Mucosa of rectum (tissue), 2 donors: ENCODE data around the gene SLC6A19.
A peak's percentile ranks its signal among the peaks of the same experiment; 100 is the strongest.

Source experiments
- H3K27ac ChIP-seq, 2 donors: one replicate each; pipeline ENCODE4 v1.7.0; 2013; ENCODE audit warnings: inconsistent platforms in 2 of 2, low read depth in 2 of 2, low read length in 2 of 2
- H3K27me3 ChIP-seq, 2 donors: one replicate each; pipeline ENCODE4 v1.7.0; 2013; ENCODE audit warnings: low read length in 2 of 2; ENCODE audit not compliant: control insufficient read depth in 2 of 2, insufficient read depth in 2 of 2
- H3K36me3 ChIP-seq, 2 donors: one replicate each; pipeline ENCODE4 v1.7.0; 2013; ENCODE audit warnings: low read length in 2 of 2; ENCODE audit not compliant: control insufficient read depth in 2 of 2, insufficient read depth in 2 of 2
- H3K4me1 ChIP-seq, 2 donors: one replicate each; pipeline ENCODE4 v1.7.0; 2013; ENCODE audit warnings: low read length in 2 of 2, mild to moderate bottlenecking in 1 of 2; ENCODE audit not compliant: control insufficient read depth in 2 of 2, insufficient read depth in 2 of 2
- H3K4me3 ChIP-seq, 2 donors: one replicate each; pipeline ENCODE4 v1.7.0; 2013; ENCODE audit warnings: low read length in 2 of 2
- H3K9ac ChIP-seq, 2 donors: one replicate each; pipeline ENCODE4 v1.7.0; 2013; ENCODE audit warnings: low read length in 2 of 2, low read depth in 1 of 2, mild to moderate bottlenecking in 1 of 2
- H3K9me3 ChIP-seq, 2 donors: one replicate each; pipeline ENCODE4 v1.7.0; 2013; ENCODE audit warnings: low read length in 2 of 2; ENCODE audit not compliant: control insufficient read depth in 2 of 2
- donor health status: healthy.
- donor health status: Normal muscosa, but diverticular disease.

Gene SLC6A19

DNA sequence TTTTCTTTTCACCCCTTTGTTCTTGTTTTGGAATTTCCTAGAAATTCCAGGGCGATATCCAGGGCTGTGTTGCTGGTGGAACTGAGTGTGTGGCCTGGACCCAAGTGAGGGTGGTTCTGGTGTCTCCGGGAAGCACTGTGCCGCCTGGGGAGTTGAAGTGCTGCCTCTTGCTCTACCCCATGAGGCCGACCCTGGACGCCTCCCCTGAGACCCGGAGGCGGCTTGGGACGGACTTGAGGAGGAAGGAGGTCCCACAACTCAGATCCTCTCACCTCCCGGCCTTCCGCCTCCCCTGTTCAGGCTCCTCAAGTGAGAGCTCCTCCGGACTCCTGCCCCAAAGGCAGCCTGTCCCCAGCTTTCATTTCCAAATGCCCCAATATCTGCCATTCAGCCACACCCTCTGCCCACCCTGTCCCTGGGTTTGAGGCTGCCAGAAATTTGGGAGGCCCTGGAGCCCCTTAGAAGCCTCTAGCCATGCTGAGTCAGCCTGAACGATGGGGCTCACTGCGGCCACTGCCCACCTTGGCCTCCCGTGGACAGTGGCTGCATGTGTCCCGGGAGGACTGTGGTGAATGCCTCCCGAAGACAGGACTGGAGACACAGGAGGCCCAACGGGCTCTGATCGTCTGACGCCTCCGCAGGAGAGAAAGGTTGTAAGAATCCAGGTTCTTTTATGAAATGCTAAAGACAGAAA, 42.6 kb upstream of the SLC6A19 start:
- Histone ChIP-seq H3K4me3 (no peak overlapping the region), H3K36me3 (no peaks in the 10 kb centered on the region), H3K9me3 (peaks cover 0 to 7% of the 10 kb centered on the region in 2 donors), H3K27me3 (peaks cover 19 to 21% of the 10 kb centered on the region in 2 donors), H3K27ac (no peak overlapping the region), H3K4me1 (peaks cover 2 to 11% of the 10 kb centered on the region in 2 donors), H3K9ac (no peak overlapping the region)

DNA sequence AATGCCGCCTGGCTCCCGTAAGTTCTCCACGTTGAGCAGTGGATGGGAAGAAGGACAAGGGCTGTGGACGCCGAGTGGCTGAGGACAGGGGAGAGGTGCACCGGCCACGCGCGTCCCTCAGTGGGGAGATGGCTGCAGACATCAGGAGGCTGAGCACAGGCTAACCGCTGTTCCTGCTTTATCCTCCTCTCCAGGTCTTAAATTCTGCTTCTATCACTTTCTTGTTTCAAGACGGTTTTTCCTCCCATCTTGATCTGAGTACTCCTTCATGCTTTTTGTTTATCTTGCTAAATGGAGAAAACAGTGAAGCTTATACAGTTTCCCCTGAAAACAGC, 42.1 kb upstream of the SLC6A19 start:
- Histone ChIP-seq H3K9ac (no peak overlapping the region), H3K4me3 (no peak overlapping the region), H3K36me3 (no peaks in the 10 kb centered on the region), H3K27me3 (peaks cover 14 to 16% of the 10 kb centered on the region in 2 donors), H3K4me1 (peaks cover 2 to 11% of the 10 kb centered on the region in 2 donors), H3K9me3 (peaks cover 0 to 7% of the 10 kb centered on the region in 2 donors), H3K27ac (no peak overlapping the region)

DNA sequence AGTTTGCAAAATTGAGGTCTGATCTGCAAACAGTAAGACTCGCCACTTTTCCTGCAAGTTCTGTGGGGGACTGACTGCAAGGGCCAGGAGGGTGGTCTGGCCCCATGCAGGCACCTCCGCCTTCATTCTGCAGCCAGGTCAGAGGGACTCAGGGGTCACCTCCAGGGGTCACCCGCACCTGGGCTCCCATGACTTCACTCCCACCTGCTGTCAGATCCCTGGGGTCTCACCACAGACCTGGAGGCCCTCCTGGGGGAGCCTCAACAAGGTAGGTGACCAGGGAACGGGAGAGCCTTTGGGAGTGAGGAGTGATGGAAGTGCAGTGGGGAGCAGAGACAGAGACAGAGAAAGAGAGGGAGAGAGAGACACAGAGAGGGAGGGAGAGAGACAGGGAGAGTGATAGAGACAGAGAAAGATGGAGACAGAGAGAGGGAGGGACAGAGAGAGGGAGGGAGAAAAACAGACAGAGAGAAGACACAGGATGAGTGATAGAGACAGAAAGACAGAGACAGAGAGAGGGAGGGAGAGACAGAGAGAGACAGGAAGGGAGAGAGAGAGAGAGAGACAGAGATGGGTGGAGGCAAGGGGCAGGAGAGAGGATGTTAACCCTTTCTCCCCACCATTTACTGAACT, 41.5 kb upstream of the SLC6A19 start:
- Histone ChIP-seq H3K4me3 (no peak overlapping the region), H3K4me1 (peaks cover 2 to 11% of the 10 kb centered on the region in 2 donors), H3K9me3 (peaks cover 0 to 7% of the 10 kb centered on the region in 2 donors), H3K27me3 (peaks cover 9 to 11% of the 10 kb centered on the region in 2 donors), H3K36me3 (no peaks in the 10 kb centered on the region), H3K27ac (no peak overlapping the region), H3K9ac (no peak overlapping the region)

- H3K27ac ChIP-seq, result peak overlapping the region; percentile 16 to 20
- H3K4me3 ChIP-seq, result peak overlapping the region in 1 of 2 donors; percentile 3
Measured at GRCh38 chr5:1161108-1161832, 40.1 kb upstream of the SLC6A19 start.

DNA sequence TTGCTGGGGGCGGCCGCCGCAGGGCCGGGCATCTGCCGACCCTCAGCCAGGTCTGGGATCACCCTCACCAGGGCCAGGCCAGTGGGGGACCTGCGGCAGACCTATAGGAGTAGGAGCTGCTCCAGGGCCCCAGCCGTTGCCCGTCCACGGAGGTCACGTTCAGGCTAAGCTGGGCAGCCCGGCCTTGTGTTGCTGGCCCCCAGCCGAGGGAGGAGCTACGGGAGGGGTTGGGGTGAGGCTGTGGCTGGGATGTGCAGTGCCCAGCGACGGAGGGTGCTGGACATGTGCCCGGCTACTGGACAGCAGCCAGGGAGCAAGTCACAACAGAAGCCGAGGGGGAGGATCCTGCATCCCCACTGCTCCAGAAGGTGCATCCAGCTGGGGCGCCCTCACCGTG, 39.6 kb upstream of the SLC6A19 start:
- Histone ChIP-seq H3K4me1 (peaks cover 2 to 11% of the 10 kb centered on the region in 2 donors), H3K27me3 (peaks cover 4 to 6% of the 10 kb centered on the region in 2 donors), H3K9ac (peak overlapping the region in 1 of 2 donors; percentile 13), H3K9me3 (peaks cover 0 to 5% of the 10 kb centered on the region in 2 donors), H3K4me3 (peak overlapping the region in 1 of 2 donors; percentile 3), H3K27ac (peak overlapping the region; percentile 16 to 20), H3K36me3 (no peaks in the 10 kb centered on the region)

More at GRCh38 chr5:1161108-1161832, 40.1 kb upstream of the SLC6A19 start:
- H3K27me3 ChIP-seq, result peaks cover 9 to 11% of the 10 kb centered on the region in 2 donors
- peaks cover 0 to 7% of the 10 kb centered on the region in 2 donors for H3K9me3 ChIP-seq
- no peaks in the 10 kb centered on the region for H3K36me3 ChIP-seq
- H3K4me1 ChIP-seq, result peaks cover 2 to 11% of the 10 kb centered on the region in 2 donors
- peak overlapping the region; percentile 13 to 24 for H3K9ac ChIP-seq

- H3K4me3 ChIP-seq, result no peak overlapping the region
- no peaks in the 10 kb centered on the region for H3K36me3 ChIP-seq
- H3K9me3 ChIP-seq, result peaks cover 0 to 2% of the 10 kb centered on the region in 2 donors
- no peak overlapping the region for H3K9ac ChIP-seq
- H3K27me3 ChIP-seq, result peaks cover under 1 to 3% of the 10 kb centered on the region in 2 donors
- H3K4me1 ChIP-seq, result peaks cover 2 to 11% of the 10 kb centered on the region in 2 donors
- H3K27ac ChIP-seq, result no peak overlapping the region
Measured at GRCh38 chr5:1162276-1162675, 39.1 kb upstream of the SLC6A19 start.

DNA sequence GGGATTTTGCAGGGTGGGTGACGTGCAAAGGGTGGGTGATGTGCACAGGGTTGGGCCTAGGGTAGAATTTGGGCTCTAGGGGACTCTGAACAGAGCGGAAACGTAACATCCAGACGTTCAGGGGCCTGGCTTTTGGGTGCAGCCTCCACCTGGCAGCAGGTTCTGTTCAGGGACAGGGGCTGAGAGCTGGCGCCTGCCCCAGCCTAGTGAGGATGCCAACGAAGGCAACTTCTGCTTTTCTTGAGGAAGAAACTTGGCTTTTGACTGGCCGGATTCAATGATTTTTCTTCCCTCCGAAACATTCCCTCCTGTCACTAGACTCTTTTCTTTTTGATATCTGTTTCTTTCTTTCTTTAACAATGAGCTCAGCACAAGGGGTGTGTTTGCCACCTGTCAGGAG, 38.6 kb upstream of the SLC6A19 start:
- H3K27me3 ChIP-seq, result peaks cover 3 to 5% of the 10 kb centered on the region in 2 donors
- H3K9me3 ChIP-seq, result no peaks in the 10 kb centered on the region
- no peak overlapping the region for H3K9ac ChIP-seq
- no peaks in the 10 kb centered on the region for H3K36me3 ChIP-seq
- H3K4me1 ChIP-seq, result peaks cover 5 to 12% of the 10 kb centered on the region in 2 donors
- no peak overlapping the region for H3K27ac ChIP-seq
- no peak overlapping the region for H3K4me3 ChIP-seq

DNA sequence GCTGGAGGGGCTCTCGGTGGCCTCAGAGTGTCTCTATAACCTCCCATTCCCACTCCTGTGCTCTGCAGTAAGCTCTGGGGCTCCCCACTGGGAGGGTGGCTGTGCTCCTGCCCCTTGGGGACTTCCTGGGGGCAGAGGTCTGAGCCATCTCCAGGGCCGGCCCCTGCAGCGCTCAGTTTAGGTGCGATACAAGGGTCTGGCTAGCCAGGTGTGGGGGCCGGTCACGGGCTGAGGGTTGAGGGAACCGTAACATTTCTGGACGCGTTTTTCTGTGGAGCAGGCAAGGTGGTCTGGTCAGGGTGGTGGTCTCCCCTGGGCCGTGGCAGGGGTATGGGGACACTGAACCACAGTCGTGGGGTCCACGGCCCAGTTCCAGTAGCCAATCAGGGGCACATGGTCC, 38.0 kb upstream of the SLC6A19 start:
- Histone ChIP-seq H3K9ac (no peak overlapping the region), H3K4me1 (peaks cover 9 to 15% of the 10 kb centered on the region in 2 donors), H3K9me3 (no peaks in the 10 kb centered on the region), H3K36me3 (no peaks in the 10 kb centered on the region), H3K27me3 (peaks cover 3 to 6% of the 10 kb centered on the region in 2 donors), H3K4me3 (no peak overlapping the region), H3K27ac (no peak overlapping the region)

- no peak overlapping the region for H3K4me3 ChIP-seq
- H3K27ac ChIP-seq, result no peak overlapping the region
- H3K9ac ChIP-seq, result no peak overlapping the region
- H3K36me3 ChIP-seq, result no peaks in the 10 kb centered on the region
- H3K27me3 ChIP-seq, result peaks cover 3 to 6% of the 10 kb centered on the region in 2 donors
- no peaks in the 10 kb centered on the region for H3K9me3 ChIP-seq
- peaks cover 9 to 15% of the 10 kb centered on the region in 2 donors for H3K4me1 ChIP-seq
Measured at GRCh38 chr5:1163879-1164278, 37.5 kb upstream of the SLC6A19 start.
